Kidney tubule cell (primary cell): ENCODE results near the gene CHMP5.
"Not testable (repeated sequence)": the region's sequence is repeated elsewhere in the genome, so short reads cannot be mapped to it uniquely, and the experiment has no call there.

Experiments
- DNase-seq: peaks from one replicate; pipeline ENCODE4 v3.0.0-alpha.2; 2018; ENCODE audit warnings: low spot score

CHMP5 gene

DNA sequence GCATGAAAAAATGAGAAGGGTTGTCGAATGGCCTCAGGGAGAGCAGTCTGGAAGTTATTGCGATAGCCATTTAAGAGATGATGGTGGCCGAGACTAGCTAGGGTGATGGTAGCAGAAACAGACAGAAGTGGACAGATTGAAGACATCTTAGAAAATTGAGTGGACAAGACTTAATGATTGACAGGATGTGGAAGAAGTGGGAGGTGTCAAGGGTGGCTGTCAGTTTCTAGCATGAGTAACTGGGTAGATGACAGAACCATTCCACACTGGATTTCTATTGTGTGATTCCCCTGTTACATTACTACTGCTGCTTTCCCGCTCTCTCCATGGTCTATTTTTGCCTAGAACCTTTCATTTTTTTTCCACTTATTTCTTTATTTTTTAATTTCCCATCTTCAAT, 12.6 kb downstream of the CHMP5 start:
- peak; percentile 60 for DNase-seq

DNA sequence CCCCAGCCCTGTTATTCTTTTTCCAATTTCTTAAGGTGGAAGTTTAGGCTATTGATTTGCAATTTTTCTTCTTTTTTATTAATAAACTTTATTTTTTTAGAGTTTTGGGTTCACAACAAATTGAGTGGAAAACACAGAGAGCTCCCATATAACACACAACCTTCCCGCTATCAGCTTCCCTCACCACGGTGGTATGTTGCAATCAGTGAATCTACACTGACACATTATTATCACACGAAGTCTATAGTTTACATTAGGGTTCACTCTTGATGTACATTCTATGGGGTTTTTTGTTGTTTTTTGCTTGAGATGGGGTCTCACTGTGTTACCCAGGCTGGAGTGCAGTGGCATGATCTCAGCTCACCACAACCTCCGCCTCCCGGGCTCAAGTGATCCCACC, 20.7 kb downstream of the CHMP5 start:
- no peak for DNase-seq

DNA sequence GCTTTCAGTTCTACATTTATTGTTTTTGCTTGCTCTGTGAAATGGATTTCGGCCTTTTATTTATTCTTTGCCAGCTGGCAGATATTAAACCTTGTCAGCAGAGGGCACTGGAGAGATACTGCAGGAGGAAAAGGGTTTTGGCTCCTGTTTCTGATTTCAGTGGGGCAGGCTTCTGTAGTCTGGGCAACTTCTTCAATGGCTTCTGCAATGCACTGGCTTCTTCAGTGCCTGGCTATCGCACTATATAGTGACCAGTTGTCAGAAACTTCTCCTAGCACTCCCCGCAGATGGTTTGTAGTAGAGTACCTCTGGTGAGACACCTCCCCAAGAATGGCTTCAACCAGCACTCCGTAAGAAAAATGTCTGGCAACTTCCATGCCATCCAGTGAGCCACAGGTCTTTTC, 22.2 kb downstream of the CHMP5 start:
- DNase-seq = peak; percentile 68

DNA sequence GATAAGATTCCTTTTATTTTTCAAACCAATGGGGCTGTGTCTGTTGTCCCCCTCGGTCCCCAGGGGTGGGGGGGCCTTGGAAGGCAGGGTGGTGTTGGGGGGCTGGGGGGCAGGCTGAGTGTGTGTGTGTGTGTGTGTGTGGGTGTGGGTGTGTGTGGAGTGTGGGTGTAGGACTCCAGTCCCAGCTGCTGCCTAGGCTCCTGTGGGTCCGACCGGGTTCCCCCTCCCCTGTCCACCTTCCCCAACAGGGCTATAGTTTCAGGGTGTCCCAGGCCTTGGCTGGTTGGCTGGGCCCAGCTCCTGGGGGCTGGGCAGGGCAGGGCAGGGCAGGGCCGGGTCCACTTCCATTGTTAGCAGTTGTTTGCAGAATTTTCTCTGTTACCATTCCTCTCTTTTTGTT, 23.4 kb downstream of the CHMP5 start:
- no peak for DNase-seq

DNA sequence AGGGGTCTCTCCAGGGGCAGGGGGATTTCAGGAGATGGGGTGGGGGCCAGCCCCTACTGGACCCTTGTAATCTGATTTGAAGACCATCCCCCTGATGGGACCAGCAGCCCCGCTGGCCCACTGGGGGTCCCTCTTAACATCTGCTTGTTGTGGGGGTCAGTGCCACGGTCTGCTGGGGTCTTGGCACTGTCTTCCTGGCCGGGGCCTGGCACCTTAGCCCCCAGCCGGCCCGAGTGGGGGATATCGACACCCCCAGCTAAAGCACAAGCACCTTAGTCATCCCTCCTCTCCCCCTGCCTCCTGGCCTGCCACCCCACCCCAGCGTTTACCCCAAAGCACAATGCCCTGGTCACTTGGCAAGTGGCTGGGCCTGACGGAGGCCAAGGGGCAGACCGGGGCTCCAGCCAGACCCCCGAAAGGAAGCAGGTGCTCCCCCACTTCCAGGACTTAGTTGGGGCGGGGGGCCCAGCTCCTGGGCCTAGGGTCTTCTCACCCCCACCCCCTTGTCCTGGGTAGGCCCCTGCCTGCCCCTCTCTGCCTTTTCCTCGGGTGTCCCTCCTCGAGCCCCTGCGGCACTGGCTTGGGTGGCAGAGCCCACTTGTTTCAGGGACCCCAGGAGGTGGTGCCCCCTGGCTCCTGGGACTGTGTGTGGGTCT, 24.1 kb downstream of the CHMP5 start:
- no peak for DNase-seq

DNA sequence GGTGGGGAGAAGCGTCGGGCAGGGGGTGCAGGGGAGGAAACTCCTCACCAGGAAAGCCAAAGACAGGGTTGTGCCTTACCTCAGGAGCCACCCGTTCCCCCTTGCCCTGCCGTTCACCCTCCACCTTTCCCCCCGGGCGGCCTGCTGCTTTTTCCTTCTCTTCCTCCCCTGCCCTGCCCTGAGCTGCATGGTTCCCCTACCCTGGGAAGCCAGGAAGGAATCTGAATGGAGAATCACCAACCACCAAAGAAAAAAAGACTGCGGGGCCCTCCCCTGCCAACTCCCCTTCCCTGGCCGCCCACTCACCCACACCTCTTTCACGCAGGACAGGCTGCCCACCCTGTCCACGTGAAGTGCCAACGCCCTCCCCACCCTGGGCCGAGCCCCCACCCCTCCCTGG, 24.6 kb downstream of the CHMP5 start:
- DNase-seq = no peak

DNA sequence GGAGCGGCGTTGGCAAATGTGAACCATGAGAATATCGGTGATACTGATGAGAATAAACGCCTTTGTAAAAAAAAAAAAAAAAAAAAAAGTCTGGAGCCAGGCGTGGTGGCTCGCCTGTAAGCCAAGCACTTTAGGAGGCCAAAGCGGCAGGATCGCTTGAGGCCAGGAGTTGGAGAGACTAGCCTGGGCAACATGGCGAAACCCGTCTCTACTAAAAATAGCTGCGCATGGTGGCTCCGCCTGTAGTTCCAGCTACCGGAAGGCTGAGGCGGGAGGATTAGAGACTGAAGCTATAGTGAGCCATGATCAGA, 25.0 kb downstream of the CHMP5 start:
- DNase-seq = no peak

DNA sequence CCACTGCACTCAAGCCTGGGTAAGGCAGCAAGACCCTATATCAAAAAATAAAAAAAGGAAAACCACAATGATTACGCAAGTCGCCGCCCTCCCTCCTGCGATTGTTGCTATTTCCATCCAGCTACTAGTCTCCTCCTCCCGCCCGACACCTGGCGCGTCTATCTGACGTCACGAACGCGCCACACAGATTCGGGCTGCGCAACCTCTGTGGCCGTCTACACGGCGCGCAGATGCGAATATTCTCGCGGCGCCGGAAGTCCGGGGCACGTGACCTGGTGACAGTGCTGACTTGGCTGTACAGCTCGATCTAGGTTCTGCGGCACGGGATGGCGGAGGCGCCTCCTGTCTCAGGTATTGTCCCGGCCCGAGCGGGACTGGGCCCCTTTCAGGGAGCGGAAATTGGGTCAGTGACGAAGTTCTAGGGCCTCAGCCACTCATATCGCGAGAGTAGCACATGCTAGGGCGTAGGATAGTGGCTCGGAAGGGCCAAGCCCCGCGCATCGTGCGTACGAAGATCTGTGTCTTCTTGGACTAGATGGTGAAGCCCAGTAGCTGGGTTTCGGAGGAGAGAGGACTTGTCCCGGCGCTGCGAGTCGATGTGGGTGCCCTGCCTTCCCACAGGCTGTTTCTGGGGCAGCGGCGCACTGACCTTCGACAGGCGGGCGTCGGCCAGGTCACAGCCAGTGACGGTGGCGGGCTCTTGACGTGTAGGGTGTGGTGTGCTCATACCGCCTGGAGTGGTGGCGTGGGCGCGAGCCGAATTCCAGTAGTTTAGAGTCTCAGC, 25.6 kb downstream of the CHMP5 start, which contains the start of gene NFX1:
NFX1 (plus strand) TSS at position 270 of the 784 bp plus-strand sequence; CDS start at position 327, 57 bp downstream.
- DNase-seq = peak; percentile 99

DNA sequence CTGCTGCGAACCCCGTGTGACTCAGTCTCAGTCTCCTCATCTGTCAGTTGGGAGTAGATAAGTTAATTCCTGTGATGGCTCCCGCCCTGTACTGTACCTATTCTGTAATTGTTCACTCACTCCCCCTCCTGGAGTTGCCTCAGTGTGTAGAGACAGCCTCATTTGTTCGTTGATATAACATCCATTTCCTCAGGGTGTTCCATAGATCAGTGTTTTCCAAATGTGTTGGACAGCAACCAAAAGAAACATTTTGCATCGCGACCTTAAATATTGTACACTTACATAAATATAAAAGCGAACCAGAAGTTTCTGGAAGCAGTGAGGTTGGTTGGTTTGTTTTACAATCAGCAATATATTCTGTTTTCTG, 26.2 kb downstream of the CHMP5 start:
- no peak for DNase-seq

DNA sequence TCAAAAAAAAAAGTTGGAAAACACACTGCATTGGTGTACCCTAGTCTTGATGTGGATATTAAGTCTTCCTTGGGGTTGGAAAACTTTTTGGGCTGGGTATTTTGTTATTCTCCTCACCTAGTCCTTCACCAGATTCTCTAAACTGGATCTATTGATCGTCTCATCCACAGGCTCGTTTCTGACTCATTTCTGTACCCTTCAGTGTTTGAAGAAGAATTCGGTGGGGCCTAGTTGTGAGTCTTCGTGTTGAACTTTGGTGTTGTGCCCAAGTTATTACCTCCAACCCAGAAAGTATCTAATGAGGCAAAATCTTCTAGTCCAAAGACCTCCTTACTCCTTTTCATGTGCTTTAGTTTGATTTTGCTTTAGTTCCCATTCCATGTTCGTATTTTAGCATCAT, 27.1 kb downstream of the CHMP5 start:
- no peak for DNase-seq

DNA sequence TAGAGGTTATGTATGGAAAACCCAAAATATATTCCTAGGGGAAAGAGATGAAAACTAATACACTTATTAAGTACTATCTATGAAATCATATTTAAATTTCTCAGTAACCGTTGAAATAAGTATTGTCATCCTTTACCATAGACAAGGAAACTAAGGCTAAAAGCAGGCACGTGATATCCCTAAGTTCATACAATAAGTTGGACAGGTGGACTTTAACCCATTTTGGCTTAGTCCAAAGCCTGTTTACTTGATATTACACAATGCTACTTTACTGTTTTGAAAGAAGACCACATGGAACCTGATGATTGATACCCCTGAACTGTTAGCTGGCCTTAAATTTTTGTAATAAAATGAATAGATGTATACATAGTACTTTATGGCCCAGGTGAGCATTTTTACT, 28.9 kb downstream of the CHMP5 start:
- DNase-seq = no peak

DNA sequence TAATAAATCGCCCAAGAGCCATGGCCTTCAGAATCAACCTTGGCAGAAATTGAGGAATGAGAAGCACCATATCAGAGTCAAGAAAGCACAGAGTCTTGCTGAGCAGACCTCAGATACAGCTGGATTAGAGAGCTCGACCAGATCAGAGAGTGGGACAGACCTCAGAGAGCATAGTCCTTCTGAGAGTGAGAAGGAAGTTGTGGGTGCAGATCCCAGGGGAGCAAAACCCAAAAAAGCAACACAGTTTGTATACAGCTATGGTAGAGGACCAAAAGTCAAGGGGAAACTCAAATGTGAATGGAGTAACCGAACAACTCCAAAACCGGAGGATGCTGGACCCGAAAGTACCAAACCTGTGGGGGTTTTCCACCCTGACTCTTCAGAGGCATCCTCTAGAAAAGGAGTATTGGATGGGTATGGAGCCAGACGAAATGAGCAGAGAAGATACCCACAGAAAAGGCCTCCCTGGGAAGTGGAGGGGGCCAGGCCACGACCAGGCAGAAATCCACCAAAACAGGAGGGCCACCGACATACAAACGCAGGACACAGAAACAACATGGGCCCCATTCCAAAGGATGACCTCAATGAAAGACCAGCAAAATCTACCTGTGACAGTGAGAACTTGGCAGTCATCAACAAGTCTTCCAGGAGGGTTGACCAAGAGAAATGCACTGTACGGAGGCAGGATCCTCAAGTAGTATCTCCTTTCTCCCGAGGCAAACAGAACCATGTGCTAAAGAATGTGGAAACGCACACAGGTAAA, 30.0 kb downstream of the CHMP5 start:
- DNase-seq = no peak

DNA sequence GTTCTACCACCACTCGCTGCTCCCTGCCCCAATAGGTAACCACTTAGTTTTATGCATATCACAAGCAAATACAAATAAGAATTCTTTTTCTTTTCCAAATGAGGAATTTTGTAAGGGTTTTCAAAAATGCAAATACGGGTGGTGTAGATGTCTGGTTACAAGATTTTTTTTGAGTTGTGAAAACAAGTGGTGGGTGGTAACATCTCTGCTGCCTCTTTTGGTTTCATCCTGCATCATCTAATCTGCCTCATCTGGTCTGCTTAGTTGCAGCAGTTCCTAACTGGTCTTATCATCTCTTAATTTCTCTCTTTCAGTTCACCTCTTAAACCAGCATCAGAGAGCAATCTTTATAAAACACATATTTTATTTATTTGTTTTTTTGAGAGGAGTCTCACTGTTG, 30.7 kb downstream of the CHMP5 start:
- no peak for DNase-seq

DNA sequence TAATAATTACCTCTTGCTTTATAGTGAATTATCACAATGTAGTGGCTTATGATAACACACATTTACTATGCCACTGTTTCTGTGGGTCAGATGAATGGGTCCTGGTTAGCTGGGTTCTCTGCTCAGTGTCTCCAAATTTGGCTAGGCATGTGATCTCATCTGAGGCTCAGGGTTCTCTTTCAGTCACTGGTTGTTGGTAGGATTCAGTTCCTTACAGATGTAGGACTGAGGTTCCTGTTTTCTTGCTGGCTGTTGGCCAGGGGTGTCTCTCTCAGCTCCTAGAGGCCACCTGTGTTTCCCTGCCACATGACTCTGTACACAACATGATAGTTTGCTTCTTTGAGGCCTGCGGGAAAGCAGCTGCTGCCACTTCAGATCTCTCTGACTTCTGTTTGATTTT, 32.6 kb downstream of the CHMP5 start:
- DNase-seq = peak; percentile 6

DNA sequence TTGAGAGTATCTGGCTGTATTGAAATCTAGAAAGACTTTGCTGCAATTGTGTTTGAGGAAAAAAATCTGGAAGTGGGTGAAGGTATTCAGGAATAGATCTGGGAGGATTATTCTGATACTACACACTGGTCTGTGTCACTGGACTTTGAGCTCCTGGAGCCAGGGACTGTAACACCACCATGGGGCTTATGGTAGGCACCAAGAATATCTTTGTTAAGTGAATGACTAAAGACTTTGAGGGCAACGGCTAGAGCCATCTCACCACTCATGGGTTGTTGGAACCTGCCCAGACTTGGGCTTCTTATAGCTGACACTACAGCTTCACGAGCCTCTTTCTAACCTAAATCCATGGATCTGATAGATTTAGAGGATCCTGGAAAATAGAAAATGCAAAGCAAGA, 35.7 kb downstream of the CHMP5 start:
- DNase-seq = no peak

DNA sequence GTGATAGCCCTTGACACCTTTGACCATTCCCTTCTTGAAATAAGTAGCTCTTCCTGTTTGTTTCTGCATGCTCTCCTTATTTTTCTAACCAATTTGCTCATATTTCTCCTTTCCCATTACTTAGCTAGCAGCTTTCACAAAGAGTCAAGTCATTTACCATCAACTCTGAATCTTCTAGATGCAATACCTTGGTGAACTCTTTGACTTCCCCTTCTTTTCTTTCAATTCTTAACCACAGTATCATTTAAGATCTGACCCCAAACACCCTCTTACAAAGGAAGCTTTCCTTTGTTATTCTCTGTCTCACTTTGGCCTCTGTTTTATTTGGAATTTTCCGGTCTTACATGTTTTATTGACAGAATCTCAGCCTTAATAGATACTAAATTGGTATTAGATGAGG, 39.5 kb downstream of the CHMP5 start:
- no peak for DNase-seq

DNA sequence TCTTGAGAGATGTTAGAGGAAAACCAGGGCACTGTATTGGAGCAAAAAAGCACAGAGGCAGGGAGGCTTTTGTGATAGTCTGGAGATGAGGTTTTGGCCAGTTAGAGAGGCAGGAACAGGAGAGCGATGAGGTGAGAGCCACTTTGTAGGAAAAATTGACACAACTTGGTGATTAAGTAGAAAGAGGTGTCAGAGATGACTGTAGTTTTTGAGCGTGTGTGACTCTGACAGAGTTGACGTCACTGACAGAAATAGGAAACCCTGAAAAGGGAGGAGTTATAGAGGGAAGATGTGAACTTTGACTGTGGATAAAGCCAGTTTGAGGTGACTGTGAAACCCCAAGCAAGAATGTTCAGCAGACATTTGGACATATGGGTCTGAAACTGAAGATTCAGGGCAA, 41.2 kb downstream of the CHMP5 start:
- DNase-seq = no peak

DNA sequence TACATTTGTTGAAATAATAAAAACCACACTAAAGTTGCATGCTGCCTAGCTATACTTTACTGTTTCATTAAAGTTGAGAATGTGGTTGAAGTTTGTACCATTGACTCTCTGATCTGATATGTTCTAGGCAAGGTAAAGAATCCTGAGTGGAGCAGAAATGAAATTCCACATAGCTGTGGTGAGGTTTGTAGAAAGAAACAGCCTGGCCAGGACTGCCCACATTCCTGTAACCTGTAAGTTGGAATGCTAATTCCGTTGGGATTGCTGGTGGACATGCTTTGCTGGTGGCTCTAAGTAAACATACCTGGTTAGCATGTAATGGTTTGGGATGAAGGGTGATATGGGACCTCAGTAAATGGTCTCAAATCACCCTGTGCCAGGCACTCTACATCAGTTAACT, 42.2 kb downstream of the CHMP5 start:
- peak; percentile 65 for DNase-seq

DNA sequence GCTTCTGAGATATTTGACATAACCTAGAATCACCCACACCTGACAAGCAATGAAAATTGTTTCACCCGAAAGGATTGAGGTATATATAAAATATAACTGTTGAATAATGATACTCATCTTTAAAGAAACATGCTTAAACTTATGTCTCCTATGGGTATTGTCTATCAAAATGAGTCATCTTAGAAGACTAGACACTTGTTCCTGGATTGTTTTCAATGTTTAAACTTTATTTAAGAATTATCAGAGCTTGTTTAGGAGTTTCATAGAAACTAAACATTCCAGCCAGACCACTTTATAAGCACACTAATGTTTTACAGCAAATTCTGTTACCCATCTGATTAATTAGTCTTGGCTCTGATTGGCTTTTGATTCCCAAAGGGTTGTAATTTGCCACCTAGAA, 45.1 kb downstream of the CHMP5 start:
- DNase-seq = no peak

DNA sequence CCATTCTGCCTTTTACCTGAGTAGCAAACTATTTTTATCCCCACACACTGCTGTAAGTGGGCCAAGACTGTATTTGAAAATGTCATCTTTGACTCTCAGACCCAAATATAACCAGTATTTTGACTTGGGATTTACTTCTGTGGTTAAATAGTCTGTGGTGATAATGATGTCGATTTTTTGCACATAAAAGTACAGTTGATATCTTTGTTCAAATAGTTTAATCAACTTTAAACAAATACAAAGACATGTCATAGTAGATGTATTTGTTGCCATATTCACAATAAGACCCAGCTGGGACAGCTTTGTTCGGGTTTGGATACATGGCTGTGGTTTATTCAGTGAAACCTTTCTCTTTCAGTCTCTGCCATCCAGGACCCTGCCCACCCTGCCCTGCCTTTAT, 45.9 kb downstream of the CHMP5 start:
- no peak for DNase-seq

DNA sequence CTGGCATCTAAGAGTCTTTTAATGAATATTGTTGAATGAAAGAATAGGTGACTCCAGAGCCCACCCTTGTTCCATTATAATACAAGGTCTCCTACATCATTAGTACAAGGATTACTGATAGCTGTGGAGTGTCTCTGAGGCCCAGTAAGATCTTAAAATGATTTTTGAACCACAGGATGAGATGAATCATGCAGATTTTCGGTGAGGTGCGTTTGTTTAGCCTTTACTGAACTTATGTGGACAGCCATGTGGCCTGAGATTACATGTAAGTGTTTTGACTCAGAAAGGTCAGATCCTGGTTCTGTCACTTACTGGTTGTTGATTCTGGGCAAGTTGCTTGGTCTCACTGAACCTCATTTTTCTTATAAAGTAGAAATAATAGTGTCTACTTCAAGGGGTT, 47.1 kb downstream of the CHMP5 start:
- DNase-seq = no peak

DNA sequence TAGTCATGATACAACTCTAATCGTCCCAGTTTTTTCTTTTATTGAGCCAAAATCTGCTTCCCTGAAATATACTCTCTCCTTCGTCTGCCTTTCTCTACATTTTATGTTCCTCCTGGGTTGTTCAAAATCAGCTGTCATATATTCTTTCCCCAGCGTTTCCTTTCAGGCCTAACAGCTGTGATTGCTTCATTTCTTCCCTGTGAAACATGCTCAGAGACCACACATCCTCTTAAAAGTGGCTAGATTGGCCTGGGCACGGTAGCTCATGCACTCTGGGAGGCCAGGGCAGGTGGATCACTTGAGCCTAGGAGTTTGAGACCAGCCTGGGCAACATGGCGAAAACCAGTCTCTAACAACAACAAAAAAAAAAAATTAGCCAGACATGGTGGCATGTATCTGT, 50.5 kb downstream of the CHMP5 start:
- no peak for DNase-seq

DNA sequence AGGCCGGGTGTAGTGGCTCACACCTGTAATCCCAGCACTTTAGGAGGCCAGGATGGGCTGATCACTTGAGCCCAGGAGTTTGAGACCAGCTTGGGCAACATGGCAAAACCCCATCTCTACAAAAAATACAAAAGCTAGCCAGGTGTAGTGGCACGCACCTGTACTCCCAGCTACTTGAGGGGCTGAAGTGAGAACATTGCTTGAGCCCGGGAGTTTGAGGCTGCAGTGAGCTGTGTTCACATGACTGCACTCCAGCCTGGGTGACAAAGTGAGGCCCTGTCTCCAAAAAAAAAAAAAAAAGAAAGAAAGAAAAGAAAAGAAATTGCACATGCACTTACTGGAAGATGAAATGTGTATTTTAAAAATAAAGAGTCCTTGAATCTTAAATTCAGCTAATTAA, 52.3 kb downstream of the CHMP5 start:
- DNase-seq = not testable (repeated sequence)
